K562 (cell line): ENCODE results near the gene SLC25A21.

Experiments
- ZNF217 ChIP-seq: sonication (generic); formaldehyde crosslinking; IDR thresholded peaks from 2 replicates; pipeline ENCODE4 v1.8.0; 2022; ENCODE audit warnings: mild to moderate bottlenecking, missing genetic modification reagents
- ZNF3 ChIP-seq: fragments of 250-450 bp; sonication (Bioruptor Pico); IDR thresholded peaks from 2 replicates; pipeline ENCODE4 v1.5.0; 2021; ENCODE audit warnings: mild to moderate bottlenecking, moderate library complexity

- TF ChIP-seq ZNF217 (CRISPR knock-in tag), result no peak
- TF ChIP-seq ZNF3 (CRISPR knock-in tag), result no peak
Observed at GRCh38 chr14:37165794-37166193, 6.6 kb downstream of the SLC25A21 start.
